ENCODE measurements around the gene C1QTNF8.

C1QTNF8 gene

DNA sequence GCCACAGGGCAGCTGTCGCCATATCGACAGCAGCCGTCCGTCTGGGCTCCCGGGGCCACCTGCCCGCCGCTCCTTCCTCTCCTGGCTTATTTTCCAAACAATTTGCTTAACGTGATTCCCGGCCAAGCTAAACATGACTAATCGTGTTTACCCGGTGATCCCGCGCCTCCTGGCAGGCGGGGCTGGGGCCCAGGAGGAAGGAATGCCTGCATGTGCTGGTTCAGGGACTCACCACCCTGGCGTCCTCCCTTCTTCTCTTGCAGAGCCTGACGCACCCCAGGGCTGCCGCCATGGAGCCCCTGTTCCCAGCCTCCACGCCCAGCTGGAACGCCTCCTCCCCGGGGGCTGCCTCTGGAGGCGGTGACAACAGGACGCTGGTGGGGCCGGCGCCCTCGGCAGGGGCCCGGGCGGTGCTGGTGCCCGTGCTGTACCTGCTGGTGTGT, 17.4 kb downstream of the C1QTNF8 start:
- DNase-seq (ENCODE audit: low read depth in 1 of 2, low spot score in 1 of 2) = no peak
- no peak overlapping the region for H3K27ac ChIP-seq (replicated peaks)
- peaks cover 11% of the 10 kb centered on the region for H3K27me3 ChIP-seq (ENCODE audit: insufficient read depth, poor library complexity, severe bottlenecking)
- TF ChIP-seq GABPA (IDR thresholded peaks at IDR 0.05; ENCODE audit: low read depth) (no peak), SPI1 (IDR thresholded peaks at IDR 0.05; ENCODE audit: borderline replicate concordance, low read depth) (no peak), POLR2AphosphoS5 (IDR thresholded peaks at IDR 0.05; ENCODE audit: low read depth) (no peak)
- TF ChIP-seq, protein P1, sequence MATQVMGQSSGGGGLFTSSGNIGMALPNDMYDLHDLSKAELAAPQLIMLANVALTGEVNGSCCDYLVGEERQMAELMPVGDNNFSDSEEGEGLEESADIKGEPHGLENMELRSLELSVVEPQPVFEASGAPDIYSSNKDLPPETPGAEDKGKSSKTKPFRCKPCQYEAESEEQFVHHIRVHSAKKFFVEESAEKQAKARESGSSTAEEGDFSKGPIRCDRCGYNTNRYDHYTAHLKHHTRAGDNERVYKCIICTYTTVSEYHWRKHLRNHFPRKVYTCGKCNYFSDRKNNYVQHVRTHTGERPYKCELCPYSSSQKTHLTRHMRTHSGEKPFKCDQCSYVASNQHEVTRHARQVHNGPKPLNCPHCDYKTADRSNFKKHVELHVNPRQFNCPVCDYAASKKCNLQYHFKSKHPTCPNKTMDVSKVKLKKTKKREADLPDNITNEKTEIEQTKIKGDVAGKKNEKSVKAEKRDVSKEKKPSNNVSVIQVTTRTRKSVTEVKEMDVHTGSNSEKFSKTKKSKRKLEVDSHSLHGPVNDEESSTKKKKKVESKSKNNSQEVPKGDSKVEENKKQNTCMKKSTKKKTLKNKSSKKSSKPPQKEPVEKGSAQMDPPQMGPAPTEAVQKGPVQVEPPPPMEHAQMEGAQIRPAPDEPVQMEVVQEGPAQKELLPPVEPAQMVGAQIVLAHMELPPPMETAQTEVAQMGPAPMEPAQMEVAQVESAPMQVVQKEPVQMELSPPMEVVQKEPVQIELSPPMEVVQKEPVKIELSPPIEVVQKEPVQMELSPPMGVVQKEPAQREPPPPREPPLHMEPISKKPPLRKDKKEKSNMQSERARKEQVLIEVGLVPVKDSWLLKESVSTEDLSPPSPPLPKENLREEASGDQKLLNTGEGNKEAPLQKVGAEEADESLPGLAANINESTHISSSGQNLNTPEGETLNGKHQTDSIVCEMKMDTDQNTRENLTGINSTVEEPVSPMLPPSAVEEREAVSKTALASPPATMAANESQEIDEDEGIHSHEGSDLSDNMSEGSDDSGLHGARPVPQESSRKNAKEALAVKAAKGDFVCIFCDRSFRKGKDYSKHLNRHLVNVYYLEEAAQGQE (IDR thresholded peaks at IDR 0.05; ENCODE audit: insufficient replicate concordance, low read depth) = no peak
- TF ChIP-seq, protein P2, sequence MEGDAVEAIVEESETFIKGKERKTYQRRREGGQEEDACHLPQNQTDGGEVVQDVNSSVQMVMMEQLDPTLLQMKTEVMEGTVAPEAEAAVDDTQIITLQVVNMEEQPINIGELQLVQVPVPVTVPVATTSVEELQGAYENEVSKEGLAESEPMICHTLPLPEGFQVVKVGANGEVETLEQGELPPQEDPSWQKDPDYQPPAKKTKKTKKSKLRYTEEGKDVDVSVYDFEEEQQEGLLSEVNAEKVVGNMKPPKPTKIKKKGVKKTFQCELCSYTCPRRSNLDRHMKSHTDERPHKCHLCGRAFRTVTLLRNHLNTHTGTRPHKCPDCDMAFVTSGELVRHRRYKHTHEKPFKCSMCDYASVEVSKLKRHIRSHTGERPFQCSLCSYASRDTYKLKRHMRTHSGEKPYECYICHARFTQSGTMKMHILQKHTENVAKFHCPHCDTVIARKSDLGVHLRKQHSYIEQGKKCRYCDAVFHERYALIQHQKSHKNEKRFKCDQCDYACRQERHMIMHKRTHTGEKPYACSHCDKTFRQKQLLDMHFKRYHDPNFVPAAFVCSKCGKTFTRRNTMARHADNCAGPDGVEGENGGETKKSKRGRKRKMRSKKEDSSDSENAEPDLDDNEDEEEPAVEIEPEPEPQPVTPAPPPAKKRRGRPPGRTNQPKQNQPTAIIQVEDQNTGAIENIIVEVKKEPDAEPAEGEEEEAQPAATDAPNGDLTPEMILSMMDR (IDR thresholded peaks at IDR 0.05; ENCODE audit: insufficient read depth, low read length) = no peak
- no peak overlapping the region for H3K4me3 ChIP-seq (replicated peaks; ENCODE audit: insufficient read depth, low read length)

DNA sequence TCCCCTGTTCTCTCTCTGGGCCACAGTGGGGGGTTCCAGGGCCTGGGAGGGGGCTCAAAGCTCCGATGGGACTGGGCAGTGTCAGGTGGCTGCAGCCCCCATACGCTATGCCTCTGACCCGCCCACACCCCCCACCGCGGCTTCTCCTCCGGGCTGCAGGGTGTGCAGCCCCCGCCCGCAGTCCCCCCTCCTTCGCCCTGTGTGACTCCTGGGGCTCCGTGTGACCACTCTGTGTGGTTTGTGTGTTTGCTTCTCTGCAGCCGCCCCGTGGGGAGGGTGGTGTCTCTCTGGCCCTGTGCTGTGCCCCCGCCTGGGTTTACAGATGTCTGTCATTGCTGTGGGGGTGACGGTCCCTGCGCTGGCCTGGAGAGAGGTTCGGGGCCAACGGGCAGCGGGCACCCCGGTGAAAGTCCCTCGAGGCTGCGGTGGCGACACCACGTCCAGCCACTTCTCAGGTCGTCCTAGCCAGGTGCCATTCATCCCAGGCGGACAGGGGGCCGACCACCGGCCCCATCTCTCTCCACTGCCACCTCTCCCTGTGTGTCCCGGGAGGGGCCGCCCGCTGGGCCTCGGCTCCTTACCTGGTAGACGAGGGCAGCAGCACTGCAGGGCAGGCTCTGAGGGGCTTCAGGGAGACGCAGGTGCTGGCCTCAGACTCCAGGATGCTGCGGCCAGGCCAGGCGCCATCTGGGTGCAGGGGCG, 18.0 kb downstream of the C1QTNF8 start:
- Histone ChIP-seq H3K27ac (replicated peaks) (no peak overlapping the region), H3K4me3 (replicated peaks; ENCODE audit: insufficient read depth, low read length) (no peak overlapping the region), H3K27me3 (ENCODE audit: insufficient read depth, poor library complexity, severe bottlenecking) (peaks cover 15% of the 10 kb centered on the region)
- no peak for TF ChIP-seq POLR2AphosphoS5 (IDR thresholded peaks at IDR 0.05; ENCODE audit: low read depth)
- DNase-seq (ENCODE audit: low read depth in 1 of 2, low spot score in 1 of 2) = no peak

DNA sequence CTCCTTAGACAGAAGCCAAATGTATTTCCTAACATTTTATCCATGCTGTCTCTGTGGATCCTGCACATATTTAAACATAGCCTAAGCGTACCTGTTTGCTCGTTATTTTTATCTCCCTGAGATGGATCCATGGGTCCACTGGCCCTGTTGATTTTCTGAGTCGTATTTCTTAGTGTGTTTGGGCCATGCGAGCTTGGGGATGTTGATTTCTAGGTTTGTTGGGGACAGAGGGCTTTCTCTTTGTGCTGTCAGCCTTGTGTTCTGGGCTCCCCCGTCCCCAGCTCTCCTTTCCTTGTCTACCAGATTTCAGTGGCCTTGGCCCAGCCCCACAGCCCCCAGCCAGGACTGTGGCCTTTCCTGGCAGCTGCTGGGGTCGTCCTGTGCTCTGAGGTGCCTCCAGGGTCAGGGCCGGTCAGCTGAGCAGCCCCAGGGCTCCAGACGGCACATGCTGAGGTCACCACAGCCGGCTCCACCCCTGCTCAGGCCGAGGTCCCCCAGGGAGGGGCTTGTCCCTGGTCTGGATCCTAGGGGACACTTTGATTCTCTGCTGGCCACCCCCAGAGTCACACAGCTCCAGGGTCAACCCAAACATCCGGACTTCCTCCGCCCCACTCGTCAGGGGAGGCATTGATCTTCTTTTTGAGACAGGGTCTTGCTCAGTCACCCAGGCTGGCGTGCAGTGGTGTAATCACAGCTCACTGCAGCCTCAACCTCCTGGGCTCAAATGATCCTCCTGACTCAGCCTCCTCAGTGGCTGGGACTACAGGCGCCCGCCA, 19.1 kb downstream of the C1QTNF8 start:
- Histone ChIP-seq H3K4me3 (replicated peaks; ENCODE audit: insufficient read depth, low read length) (no peak overlapping the region), H3K27me3 (ENCODE audit: insufficient read depth, poor library complexity, severe bottlenecking) (peaks cover 18% of the 10 kb centered on the region), H3K27ac (replicated peaks) (no peak overlapping the region)
- TF ChIP-seq POLR2AphosphoS5 (IDR thresholded peaks at IDR 0.05; ENCODE audit: low read depth) = no peak
- TF ChIP-seq, protein P2 (IDR thresholded peaks at IDR 0.05; ENCODE audit: insufficient read depth, low read length) = no peak
- TF ChIP-seq, protein P1 (IDR thresholded peaks at IDR 0.05; ENCODE audit: insufficient replicate concordance, low read depth) = no peak
- TF ChIP-seq GABPA (IDR thresholded peaks at IDR 0.05; ENCODE audit: low read depth) = no peak
- TF ChIP-seq SPI1 (IDR thresholded peaks at IDR 0.05; ENCODE audit: borderline replicate concordance, low read depth) = no peak
- no peak for DNase-seq (ENCODE audit: low read depth in 1 of 2, low spot score in 1 of 2)

GRCh38 chr16:1075546-1075945, 20.5 kb downstream of the C1QTNF8 start:
- TF ChIP-seq, protein P2 (IDR thresholded peaks at IDR 0.05; ENCODE audit: insufficient read depth, low read length) = no peak
- no peak for TF ChIP-seq SPI1 (IDR thresholded peaks at IDR 0.05; ENCODE audit: borderline replicate concordance, low read depth)
- no peak for TF ChIP-seq POLR2AphosphoS5 (IDR thresholded peaks at IDR 0.05; ENCODE audit: low read depth)
- TF ChIP-seq GABPA (IDR thresholded peaks at IDR 0.05; ENCODE audit: low read depth) = no peak
- TF ChIP-seq, protein P1 (IDR thresholded peaks at IDR 0.05; ENCODE audit: insufficient replicate concordance, low read depth) = no peak
- peaks cover 23% of the 10 kb centered on the region for H3K27me3 ChIP-seq (ENCODE audit: insufficient read depth, poor library complexity, severe bottlenecking)
- H3K27ac ChIP-seq (replicated peaks) = no peak overlapping the region
- no peak overlapping the region for H3K4me3 ChIP-seq (replicated peaks; ENCODE audit: insufficient read depth, low read length)
- DNase-seq (ENCODE audit: low read depth in 1 of 2, low spot score in 1 of 2) = no peak
